Activated gamma-delta T cell treated with anti-CD3 and anti-CD28 coated beads, Interleukin-2, amount 50 U/mL, for 16 hours (primary cell): ENCODE data around the gene DPP9.

Experiments used
- DNase-seq: peaks from one replicate; pipeline ENCODE4 v3.0.0-alpha.2; 2020; ENCODE audit warnings: low read depth

DPP9 gene

DNA sequence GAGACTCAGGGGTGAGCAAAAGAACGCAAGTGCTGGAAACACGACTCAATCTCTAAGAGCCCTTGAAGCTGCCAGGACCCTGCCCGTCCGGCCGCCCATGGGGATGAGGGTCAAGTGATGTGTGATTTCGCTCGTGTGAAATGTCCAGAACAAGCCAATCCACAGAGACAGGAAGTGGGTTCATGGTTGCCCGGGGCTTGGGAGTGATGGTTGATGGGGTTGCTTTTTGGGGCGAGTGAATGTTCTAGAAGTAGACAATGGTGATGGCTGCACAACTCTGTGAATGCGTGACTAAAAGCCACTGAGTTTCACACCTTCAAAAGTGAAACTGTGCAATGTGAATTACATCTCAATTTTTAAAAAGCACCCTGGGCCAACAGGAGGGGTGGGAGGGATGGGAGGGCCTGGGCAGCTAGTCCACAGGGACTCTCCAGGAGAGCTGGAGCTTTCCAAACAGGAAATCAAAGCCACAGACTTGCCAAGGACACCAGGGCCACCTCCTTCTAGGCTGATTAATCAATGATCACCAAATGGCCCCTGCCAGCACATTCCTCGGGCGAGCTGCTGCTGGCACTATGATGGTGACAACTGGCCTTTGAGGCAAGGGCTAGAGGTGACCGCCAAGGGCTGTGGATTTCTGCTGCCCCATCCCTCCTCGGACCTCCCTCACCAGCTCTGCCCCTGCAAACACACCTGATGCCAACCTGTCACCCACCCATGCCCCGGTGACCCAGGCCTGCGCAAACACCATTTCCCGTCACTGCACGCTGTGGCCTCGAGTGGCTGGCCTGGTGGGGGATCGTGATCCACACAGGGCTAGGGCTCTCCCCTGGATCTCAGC, 14.0 kb downstream of the DPP9 start:
- no peak for DNase-seq

DNA sequence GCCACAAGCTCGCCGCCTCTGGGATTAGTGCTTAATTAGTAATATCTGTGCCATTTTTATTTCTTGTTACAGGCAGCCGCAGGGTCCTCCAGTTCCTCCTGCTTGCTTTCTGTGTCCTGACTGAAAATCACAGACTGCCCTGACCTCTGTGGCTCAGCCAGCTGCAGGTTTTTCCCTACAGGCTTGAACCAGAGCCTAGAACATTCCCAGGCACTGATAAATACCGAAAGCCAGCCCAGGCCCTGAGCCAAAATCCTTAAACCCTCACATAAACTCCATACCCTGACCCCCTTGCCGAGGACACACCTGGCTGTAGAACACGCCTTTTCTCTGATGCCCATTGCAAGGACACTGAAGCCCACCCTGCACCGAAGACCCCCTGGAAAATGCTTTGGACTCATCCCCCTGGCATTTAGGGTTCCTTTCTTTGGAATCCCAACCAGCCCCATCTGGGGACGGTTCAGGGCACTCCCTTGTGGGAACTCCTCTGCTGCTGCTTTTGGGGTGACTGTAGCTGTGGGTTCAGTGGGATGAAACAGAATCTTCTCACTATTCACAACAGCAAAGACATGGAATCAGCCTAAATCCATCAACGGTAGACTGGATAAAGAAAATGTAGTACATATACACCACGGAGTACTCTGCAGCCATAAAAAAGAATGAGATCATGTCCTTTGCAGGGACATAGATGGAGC, 15.5 kb downstream of the DPP9 start:
- no peak for DNase-seq

DNA sequence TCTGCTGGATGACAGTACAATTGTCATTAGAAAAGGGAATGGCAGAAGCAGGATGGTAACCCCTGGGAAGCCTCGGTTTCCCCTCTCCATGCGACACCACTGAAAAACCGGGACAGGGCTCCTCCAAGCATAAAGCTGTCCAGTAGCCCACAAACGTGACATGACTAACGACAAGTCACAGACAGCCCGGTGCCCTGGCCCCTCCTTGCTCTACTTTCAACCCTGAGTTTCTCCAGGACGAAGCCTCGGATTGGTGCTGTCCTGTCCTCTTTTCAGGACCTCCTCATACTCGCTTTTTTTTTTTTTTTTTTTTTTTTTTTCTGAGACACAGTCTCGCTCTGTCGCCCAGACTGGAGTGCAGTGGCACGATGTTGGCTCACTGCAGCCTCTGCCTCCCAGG, 16.3 kb downstream of the DPP9 start:
- DNase-seq: no peak

DNA sequence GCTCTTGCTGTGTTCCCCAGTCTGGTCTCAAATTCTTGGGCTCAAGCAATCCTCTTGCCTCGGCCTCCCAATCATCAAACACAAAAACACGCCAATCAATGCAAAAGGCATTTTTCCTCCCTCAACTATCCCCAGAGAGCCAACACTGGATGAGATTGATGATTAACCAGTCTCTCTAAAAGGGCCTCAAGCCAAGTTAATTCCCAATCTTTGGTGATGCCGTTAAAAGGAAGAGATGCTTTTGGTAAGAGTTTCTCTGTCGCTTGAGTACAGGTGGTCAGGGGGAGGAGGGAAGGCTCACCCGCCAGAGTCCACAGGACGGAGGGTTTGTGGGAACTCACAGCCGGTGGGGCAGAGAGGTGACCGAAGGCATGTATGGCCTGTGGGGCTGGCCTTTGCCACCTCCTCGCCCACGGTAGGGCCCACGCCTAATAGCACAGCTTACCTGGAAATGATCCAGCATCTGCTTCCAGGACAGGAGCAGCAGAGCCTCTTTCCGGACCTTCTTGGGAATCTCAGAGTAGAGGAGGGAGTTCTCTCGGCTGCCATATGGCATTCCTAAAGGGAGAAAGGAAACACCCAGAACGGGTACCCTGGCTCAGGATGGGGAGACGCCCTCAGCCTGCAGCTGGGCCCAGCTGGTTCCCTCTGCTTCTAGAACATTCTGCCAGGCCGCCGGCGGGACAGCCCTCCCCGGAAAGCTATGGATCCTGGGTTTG, 18.1 kb downstream of the DPP9 start:
- DNase-seq: no peak

DNA sequence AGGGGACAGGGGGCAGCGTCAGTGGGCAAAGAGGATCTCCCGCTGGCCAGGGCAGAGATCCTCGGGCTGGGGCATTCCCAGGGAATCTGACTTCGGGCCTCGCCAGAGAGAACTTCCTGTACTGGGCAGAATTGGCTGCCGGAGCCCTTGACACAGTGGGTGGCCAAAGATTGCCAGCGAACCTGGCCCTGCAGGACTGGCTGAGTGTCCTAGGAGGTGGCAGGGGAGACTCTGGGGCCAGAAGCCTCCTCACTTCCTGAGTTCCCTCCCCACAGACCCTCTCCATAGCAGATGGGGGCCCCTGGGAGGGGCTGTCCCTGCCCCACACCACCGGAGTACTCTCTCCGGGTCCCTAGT, 19.3 kb downstream of the DPP9 start:
- no peak for DNase-seq

DNA sequence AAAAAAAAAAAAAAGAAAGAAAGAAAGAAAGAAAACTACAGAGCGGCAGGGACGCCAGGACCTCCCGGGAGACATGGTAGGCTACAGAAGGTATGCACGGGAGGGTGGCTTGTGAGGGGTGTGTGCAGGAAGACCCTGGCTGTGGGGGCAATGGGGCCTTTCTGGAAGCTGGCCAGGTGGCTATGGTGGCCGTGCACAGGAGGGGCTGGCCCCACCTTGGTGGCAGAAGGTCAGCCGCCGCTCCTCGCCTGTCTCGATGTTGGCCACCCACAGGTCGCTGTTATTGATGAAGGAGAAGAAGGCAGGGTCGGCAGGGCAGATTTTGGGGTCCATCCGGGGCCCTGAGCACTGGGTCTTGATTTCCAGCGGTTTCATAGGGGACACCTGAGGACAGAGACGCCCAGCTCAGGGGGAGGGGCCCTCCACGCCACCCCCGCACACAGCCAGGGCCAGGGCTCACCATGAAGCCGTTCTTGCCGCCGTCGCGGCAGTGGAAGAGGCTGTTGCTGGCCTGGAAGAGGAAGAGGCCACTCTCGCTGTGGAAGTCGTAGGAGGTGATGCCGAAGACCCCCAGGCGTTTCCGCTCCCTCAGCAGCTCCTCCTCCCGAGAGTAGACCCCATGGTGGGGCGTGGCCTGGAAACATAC, 19.8 kb downstream of the DPP9 start:
- DNase-seq: no peak

DNA sequence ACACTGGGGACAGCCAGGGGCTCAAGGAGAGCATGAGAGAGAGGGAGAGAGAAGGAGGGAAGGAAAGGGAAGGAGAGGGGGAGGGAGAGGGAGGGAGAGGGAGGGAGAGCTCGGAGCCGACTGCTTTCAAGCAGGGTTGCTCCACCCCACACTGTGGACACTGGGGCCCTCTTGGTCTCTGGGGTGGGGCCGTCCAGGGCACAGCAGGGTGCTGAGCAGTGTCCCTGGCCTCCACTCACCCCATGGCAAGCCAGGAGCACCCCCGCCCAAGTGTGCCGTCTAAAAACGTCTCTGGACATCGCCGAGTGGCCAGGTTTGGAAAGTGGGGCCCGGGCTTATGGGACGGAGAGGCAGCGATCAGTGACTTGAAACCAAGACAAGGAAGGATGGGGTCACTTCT, 20.9 kb downstream of the DPP9 start:
- no peak for DNase-seq

DNA sequence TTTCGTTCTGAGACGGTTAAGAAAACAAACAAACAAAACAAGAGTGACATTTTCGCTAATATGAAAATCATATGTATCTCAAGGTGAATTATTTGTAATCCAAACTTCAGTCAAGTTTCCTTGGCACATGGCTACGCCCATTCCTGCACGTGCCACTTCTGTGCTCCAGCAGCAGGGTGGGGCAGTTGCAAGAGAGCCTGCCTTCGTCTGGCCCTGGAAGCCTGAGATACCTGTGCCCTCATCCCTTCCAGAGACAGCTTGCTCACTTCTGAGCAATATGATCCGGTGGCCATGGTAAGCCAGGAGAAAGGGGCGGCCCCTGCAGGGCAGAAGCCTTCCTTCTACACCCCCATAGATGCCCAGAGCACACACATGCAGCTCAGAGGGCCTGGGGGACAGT, 22.1 kb downstream of the DPP9 start:
- DNase-seq: no peak

DNA sequence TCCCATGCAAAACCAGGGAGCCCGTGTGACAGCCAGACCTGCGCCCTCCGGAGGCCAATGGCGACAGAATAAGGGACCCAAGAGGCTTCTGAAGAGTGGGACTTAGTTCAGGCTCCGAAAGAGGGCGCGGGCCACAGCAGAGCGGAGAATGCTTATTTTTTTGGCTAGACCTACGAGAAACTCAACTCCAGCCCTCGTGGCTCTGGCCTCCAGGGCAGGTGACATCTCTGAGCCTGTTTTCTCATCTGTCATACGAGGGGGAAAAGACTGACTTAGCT, 23.0 kb downstream of the DPP9 start:
- no peak for DNase-seq

DNA sequence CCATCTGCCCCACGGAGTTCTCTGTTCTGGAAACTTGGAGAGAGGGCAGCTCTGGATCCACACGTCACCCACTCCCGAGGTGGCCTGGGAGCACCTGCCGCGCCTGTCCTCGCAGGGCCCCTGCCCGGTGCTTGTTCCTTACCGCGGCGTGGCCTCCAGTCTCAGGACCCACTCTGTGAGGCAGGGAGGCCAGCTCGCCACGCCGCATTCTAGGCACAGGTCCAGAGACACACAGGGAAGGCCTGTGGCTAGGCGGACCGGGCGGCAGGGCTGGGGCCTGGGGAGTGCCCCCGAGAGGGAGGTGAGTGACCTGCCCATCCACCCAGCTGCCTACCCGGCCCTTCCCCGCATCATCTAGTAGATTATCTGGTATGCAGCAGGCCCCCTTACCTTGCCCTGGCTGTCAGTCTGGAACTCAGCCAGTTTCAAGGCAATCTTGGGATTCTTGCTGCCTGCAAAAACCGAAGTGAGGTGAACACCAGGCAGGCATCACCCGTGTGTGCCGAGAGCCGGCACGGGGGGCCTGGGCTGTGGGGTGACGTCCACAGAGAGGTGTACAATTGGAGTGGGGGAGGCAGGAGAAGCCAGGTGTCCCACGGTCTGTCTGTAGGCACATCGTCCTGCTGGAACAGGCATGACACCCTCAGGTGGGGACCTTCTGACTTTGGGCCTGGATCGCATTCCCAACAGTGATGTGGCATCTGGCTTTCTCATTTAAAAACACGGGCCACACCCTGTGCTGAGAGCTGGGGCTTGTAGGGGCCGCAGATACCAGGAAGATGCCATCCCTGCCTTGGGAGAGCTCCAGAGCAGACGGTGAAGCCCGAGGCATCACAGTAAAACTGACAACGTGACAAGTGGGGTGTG, 23.6 kb downstream of the DPP9 start:
- no peak for DNase-seq

DNA sequence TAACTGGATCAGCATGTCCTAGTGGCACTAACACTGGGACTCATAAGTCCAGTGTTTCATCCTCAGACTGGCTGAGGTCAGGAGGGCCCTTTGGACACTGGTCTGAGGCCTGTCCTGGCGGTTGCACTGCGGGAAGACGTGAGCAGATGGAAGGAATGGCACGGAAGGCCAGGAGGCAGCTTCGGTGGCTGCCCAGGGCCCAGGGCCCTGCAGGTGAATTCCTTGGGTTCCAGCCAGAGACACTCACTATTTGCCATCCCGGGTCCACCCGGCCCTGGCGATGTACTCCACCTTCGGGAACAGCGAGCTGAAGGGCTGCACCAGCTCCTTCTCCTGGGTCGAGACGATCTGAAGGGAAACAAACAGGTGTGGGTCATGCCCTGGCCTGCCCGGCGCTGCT, 26.3 kb downstream of the DPP9 start:
- no peak for DNase-seq

DNA sequence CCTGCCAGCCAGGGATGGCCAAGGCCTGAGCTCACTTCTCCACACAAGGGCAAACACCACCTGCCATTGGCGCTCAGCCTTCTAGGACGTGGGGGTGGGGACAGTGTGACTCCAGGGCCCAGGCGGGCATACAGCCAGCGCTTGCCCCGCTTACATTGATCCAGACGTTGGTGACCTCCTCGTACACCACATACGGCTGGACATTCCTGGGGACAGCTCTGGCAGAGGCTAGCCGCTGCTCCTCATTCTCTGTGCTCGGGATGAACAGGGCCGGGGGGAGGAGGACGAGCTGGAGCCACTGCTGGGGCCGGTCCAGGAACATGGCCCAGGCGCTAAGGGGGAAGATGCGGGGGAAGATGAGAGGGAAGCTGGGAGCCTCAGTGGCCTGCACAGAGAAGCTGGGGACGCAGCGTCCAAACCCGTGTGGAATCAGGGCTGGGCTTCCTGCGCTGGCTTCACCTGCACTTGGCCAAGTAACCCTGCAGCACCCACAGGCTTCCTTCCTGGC, 28.4 kb downstream of the DPP9 start:
- DNase-seq: no peak

DNA sequence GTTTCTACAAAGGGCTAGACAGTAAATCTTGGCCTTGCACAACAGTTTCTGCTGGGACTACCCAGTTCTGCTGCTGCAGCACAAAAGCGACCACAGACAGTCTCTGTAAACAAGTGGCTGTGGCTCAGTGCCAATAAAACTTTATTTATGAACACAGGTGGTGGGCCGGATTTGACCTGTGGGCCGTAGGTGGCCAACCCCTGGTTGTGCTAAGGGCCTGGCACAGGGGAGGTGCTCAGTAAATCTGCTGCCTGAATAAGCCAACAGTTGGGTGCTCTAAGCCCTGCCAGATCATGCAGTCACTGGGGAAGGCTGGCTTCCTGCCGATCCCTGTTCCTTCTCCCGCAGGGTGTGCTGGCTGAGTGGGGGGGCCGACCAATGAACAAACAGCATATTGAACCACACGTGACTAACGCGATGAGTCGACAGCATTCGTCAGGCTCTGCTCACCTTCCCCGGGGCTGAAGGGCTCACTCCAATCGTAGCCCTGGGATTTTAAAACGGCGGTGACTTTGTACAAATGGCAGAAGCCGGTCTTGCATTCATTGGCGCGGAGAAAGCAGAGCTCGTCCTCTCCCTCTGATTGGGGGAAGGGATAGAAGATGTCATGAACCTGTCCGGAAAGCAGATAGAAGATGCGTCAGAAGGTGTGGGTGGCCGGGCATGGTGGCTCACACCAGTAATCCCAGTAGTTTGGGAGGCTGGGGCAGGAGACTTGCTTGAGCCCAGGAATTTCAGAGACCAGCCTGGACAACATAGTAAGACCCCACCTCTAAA, 29.2 kb downstream of the DPP9 start:
- DNase-seq: no peak

DNA sequence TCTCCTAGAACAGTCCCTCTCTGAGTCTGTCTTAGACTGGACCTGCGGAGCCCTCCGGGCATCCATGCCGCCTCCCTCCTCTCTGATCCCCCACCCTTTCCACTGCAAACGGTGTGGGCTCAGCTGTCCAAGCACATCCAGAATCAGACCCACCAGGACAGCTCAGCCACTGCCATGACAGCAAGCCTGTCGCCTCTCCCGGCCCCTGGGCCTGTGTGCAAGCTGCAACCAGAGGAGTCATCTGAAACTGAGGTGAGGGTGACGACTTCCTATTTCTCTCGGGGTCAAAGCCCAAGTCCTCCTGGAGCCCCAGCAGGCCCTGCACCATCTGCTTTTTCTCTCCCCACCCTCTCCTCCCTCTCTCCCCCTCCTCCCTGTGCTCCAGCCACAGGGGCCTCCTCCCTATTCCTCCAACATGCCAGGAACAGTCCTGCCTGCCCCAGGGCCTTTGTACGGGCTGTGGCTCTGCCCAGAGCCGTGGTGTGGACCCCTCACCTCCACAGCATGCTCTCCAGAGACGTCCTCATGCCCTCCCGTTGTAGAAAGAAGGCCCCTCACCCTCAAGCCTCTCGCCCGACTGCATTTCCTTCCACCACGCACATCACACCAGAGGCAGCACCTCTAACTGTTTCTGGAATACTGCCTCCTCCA, 30.0 kb downstream of the DPP9 start:
- no peak for DNase-seq

DNA sequence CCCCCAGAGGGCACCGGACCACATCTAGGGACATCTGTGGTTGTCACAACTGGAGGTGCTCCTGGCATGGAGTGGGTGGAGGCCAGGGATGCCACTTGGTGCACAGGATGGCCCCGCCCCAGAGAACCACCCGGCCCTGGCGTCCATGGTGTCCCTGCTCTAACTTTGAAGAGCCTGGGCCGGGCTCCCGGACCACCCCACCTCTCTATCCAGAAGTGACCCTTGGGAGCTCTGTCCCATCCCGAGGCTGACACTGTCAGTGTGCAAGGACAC, 30.6 kb downstream of the DPP9 start:
- DNase-seq: no peak

DNA sequence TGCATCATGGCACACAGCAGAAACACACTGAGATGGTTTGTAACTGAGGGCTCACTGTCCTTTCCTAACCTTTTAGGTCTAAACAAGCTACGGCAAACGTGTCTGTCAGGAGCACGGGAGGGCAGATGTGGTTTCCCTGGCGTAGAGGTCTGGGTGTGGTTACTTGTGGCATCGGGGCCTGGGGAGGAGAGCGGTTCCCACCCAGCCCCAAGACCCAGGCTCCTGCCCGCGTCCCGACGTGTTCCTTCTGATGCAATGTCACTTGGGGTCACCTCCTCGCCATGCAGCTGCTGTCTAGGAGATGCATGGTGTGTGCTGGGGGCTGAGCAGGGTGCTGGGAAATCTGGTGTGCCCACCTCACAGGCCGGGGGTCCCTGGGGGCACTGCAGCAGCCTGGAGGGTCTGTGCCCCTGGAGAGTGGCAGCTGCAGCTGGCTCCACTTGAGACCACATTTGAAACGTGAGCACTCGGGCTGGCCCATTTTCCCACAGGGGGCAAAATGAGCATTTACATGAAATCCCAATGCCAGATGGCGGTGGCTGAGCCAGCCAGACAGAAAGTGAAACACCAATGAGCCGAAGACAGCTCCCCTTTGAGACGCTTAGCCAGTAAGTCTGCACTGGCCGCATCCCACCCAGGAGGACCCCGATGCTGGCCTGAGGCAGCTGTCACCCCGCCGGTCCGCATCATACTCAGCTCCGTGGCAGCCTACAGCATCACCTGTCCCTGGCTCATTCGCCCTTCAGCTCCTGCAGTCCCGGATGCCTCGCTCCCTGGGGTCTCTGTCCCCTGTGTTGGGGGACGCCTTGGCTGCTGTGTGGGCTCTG, 31.2 kb downstream of the DPP9 start:
- DNase-seq: no peak

DNA sequence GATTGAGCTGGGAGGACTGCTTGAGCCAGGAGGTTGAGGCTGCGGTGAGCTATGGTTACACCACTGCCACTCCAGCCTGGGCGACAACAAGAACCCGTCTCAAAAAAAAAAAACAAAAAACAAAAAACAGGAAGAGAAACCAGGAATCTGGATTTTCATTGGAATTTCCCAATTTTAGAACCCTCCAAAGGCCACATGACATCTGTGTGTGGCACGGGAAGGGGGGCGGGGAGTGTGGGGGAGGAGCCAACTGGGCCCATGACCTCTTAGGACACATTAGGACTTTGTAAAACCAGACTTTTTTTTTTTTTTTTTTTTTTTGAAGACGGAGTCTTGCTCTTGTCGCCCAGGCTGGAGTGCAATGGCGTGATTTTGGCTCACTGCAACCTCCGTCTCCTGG, 32.3 kb downstream of the DPP9 start:
- no peak for DNase-seq

DNA sequence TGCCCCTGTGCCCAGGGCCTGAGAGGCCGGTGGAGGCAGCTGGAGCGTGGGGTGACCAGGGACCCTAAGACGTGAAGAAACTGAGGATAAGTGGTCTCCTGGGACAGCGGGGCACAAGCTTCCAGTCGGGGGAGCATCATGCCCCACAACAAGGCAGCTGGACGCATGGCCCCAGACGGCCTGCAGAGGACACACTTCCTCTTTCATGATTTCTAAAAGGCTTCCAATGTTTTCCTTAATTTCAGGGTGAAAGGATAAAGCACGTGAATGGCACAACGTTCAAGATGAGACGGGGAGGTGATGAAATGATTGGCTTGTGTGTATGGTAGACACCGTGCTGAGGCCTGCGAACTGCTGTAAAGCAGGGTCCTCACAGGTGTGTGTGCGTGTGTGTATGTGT, 33.3 kb downstream of the DPP9 start:
- DNase-seq: no peak

DNA sequence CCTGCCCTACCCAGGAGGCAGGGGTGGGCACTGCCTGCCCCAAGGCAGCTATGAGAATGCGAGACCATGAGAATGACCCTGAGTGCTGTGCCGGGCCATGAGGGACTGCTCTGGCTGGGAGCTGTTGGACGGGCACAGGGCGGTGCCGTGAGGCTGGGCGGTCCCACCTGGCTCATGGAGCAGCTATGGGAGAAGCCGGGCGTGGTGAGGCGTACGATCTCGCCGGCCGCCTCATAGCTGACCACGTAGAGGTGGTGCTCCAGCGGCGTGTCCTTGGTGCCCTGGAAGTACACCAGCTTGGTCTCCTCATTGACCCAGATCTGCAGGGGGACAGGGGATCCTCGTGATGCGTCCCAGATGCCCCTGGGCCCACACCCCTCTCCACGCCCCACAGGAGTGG, 34.2 kb downstream of the DPP9 start:
- no peak for DNase-seq

DNA sequence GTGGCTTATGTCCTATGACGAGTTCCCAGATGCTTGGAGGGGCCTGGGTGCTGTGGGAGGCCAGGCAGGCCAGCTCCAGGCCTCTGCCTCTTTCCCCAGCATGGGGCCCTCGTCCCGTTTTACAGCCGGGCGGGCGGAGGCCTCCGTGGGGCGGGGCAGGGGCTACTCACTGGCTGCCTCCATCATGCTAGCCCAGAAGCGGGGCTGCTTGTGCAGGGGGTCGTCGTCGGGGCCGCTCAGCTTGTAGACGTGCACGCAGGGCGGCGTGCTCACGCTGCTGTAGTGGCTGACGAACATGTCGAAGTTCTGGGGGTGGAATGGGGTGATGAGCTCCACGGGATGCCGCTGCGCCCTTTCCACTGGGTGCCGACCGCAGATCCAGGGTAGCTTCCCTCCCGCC, 35.1 kb downstream of the DPP9 start:
- DNase-seq: no peak
